Kidney (tissue), 22 donors: Measurements from ENCODE around the gene TMEM169. TPM values are rescaled to one million over a fixed set of nuclear protein-coding genes. Genes with fewer than 3 reads are reported as not detected.

Experiments
- DNase-seq, 5 donors: peaks; one replicate each; pipeline ENCODE4 v3.0.0-alpha.2; 2013 to 2020
- FAIRE-seq: peaks from 2 replicates; lab custom pipeline; 2012; peaks lifted over from hg19 to GRCh38; lab: Jason Lieb, UNC
- H3K27ac ChIP-seq, 2 donors: one replicate each; pipeline ENCODE4 v1.7.0; 2013; ENCODE audit warnings: low read depth in 2 of 2, low read length in 2 of 2, inconsistent platforms in 1 of 2
- H3K27me3 ChIP-seq: one replicate; pipeline ENCODE4 v1.7.1; 2013; ENCODE audit warnings: low read length, inconsistent platforms; ENCODE audit not compliant: control insufficient read depth, insufficient read depth
- H3K36me3 ChIP-seq, 3 donors: one replicate each; pipeline versions ENCODE4 v1.7.0 to v1.7.1; 2013; ENCODE audit warnings: low read length in 3 of 3, control low read depth in 1 of 3, inconsistent platforms in 1 of 3; ENCODE audit not compliant: insufficient read depth in 3 of 3, control insufficient read depth in 2 of 3
- H3K4me1 ChIP-seq, 3 donors: one replicate each; pipeline versions ENCODE4 v1.7.0 to v1.7.1; 2013; ENCODE audit warnings: low read length in 3 of 3, inconsistent platforms in 1 of 3, low read depth in 1 of 3; ENCODE audit not compliant: control insufficient read depth in 2 of 3, insufficient read depth in 2 of 3
- H3K4me3 ChIP-seq, 3 donors: one replicate each; pipeline versions ENCODE4 v1.7.0 to v1.8.1; 2013; ENCODE audit warnings: low read length in 3 of 3, control low read depth in 1 of 3, inconsistent platforms in 1 of 3
- H3K9ac ChIP-seq, 3 donors: one replicate each; pipeline versions ENCODE4 v1.7.0 to v1.7.1; 2013; ENCODE audit warnings: low read length in 3 of 3, control low read depth in 1 of 3, inconsistent platforms in 1 of 3
- H3K9me3 ChIP-seq, 3 donors: one replicate each; pipeline versions ENCODE4 v1.7.0 to v1.7.1; 2013; ENCODE audit warnings: low read length in 3 of 3, control low read depth in 1 of 3, inconsistent platforms in 1 of 3; ENCODE audit not compliant: control insufficient read depth in 2 of 3, insufficient read depth in 1 of 3
- intact Hi-C: fragments of 100-400 bp; cut with DNase I; formaldehyde crosslinking; loops from one replicate; pipeline ENCODE4 v1.11.1; 2022
- long read RNA-seq, 10 donors: library from polyadenylated mRNA in 1 of 10; unstranded in 1 of 10; transcript quantifications; one replicate each; pipeline ENCODE4 v2.0.0 and lab custom pipeline, GENCODE V29; 2021 to 2026
- polyA plus RNA-seq: library from polyadenylated mRNA; stranded (reverse); fragments of 350-450 nt; fragmentation: Illumina TruSeq; extraction: RNeasy Lipid Tissue Mini Kit (QIAGEN cat#74804); gene quantifications from one replicate; pipeline ENCODE4 v1.2.3, GENCODE V29; 2014; ENCODE audit warnings: low read depth, low replicate concordance; ENCODE audit not compliant: insufficient read depth
- total RNA-seq: library from RNA; stranded (reverse); fragmentation: NEBNext Ultra II Directional; extraction: Animal tissue kit (Norgen Biotek cat#: 25700); gene quantifications from one replicate; pipeline ENCODE4 v1.2.1, GENCODE V29; 2021
- TF ChIP-seq, protein P1 (sequence below): IDR thresholded peaks from 3 replicates; pipeline ENCODE4 v1.5.1; 2012; ENCODE audit warnings: mild to moderate bottlenecking, moderate library complexity, borderline replicate concordance; ENCODE audit not compliant: insufficient read depth; ENCODE audit errors: extremely low read depth
- donor health status: control.
- donor health status: control.
- donor health status: control.
- donor health status: control.
- donor health status: control.
- donor health status: DM: yes; HTN: yes; CAD: no.
- donor health status: Normal renal cell carcinoma (clear cell type).

TMEM169 gene, protein sequence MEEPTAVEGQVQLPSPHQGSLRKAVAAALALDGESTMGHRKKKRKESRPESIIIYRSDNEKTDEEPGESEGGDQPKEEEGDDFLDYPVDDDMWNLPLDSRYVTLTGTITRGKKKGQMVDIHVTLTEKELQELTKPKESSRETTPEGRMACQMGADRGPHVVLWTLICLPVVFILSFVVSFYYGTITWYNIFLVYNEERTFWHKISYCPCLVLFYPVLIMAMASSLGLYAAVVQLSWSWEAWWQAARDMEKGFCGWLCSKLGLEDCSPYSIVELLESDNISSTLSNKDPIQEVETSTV
- total RNA-seq: 4.6 TPM
- polyA plus RNA-seq: 1.6 TPM
- long read RNA-seq, donor 1, partial matches to known transcripts: 0 of 2 reads
- long read RNA-seq, donor 1, other reads (novel, unspliced or antisense): 0 of 2 reads
- long read RNA-seq, donor 2, partial matches to known transcripts: 0 of 4 reads
- long read RNA-seq, donor 2, other reads (novel, unspliced or antisense): 0 of 4 reads
- long read RNA-seq, donor 3, partial matches to known transcripts: 0 of 2 reads
- long read RNA-seq, donor 3, other reads (novel, unspliced or antisense): 0 of 2 reads
- long read RNA-seq, donor 4, partial matches to known transcripts: 0 of 3 reads
- long read RNA-seq, donor 4, other reads (novel, unspliced or antisense): 0 of 3 reads
- long read RNA-seq, donor 5: 0 reads
- long read RNA-seq, donor 6, partial matches to known transcripts: 0 of 1 reads
- long read RNA-seq, donor 6, other reads (novel, unspliced or antisense): 0 of 1 reads
- long read RNA-seq, donor 7: 0 reads
- long read RNA-seq, donor 8, partial matches to known transcripts: 0 of 2 reads
- long read RNA-seq, donor 8, other reads (novel, unspliced or antisense): 0 of 2 reads
- long read RNA-seq, donor 9, partial matches to known transcripts: 0 of 3 reads
- long read RNA-seq, donor 9, other reads (novel, unspliced or antisense): 0 of 3 reads
- long read RNA-seq, donor 10, partial matches to known transcripts: 0 of 3 reads
- long read RNA-seq, donor 10, other reads (novel, unspliced or antisense): 0 of 3 reads

DNA sequence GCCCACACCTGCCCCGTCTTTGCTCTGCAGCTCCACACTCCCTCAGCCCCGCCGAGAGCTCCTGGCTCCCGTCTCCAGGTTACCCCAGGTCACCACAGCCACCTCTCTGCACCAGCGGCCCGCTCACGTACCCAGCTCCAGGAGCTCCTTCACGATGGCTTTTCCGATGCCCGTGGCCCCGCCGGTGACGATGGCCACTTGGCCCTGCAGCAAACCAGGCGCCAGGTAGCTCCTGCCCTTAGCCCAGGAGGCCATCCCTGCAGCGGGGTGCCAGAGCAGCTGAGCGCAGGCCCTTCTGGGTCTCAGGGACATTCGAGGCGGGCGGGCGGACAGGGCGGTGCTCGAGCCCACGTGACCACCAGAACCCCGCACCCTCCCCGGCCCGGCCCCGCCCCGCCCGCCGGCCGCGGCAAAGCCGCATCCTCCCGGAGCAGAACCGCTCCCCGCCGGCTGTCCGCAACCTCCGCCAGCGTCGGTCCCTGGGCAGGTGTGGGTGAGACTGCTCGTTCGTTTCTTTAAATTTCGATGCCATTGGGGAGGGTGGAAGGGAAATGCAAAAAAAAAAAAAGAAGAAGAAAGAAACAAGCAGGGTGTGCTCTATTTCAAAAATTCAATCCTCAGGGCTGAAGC, at the start of gene TMEM169, which contains the start of gene PECR:
TSS of gene TMEM169 (plus strand) at position 433 of the 630 bp plus-strand sequence. CDS start 14,045 bp downstream, outside the sequence.
TSS of gene PECR (minus strand) at position 323 of the 630 bp plus-strand sequence. CDS start at position 255, 68 bp downstream.
- intact Hi-C loops: no loop called here

DNA sequence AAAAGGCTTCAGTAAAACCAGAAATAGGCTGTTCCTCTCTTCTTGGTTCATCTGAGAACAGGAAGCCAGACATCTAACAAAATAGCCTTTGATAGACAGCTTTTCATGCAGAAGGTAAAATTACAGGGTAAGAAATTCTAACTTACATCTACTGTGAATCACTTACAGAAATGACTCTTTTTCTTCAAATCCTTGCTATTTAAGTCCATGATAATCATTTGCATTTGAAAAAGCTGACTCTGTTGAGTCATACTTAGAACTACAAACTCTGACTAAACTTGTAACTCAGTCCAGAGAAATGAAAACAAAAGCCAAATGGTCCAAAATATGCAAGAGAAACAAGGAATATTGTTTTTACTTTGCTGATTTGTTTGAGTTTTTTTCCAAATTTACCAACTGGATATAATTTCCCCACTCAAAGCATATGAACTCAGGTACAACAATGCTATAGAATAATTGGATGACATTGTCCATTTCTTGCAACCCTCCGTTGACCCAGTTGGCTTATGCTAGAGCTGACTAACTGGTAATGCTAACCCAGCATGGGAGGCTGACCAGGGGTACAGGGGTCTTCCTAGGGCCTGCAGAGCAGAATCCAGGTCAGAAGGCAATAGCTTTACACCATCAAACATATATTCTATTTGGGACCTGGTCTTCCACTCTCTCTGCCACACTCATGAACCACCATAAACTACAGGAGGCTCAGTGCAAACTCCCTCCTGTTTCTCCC, 49.6 kb upstream of the TMEM169 start:
- FAIRE-seq (no peak), DNase-seq (no peak)
- H3K27ac ChIP-seq: no peak overlapping the region
- no peaks in the 10 kb centered on the region for H3K27me3 ChIP-seq
- TF ChIP-seq, protein P1, sequence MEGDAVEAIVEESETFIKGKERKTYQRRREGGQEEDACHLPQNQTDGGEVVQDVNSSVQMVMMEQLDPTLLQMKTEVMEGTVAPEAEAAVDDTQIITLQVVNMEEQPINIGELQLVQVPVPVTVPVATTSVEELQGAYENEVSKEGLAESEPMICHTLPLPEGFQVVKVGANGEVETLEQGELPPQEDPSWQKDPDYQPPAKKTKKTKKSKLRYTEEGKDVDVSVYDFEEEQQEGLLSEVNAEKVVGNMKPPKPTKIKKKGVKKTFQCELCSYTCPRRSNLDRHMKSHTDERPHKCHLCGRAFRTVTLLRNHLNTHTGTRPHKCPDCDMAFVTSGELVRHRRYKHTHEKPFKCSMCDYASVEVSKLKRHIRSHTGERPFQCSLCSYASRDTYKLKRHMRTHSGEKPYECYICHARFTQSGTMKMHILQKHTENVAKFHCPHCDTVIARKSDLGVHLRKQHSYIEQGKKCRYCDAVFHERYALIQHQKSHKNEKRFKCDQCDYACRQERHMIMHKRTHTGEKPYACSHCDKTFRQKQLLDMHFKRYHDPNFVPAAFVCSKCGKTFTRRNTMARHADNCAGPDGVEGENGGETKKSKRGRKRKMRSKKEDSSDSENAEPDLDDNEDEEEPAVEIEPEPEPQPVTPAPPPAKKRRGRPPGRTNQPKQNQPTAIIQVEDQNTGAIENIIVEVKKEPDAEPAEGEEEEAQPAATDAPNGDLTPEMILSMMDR: no peak
- H3K9ac ChIP-seq: no peak overlapping the region
- no peaks in the 10 kb centered on the region for H3K9me3 ChIP-seq
- no peak overlapping the region for H3K4me3 ChIP-seq
- H3K4me1 ChIP-seq: no peaks in the 10 kb centered on the region
- peaks cover 0 to 21% (median 13%) of the 10 kb centered on the region in 3 donors for H3K36me3 ChIP-seq
- intact Hi-C loops: no loop called here

More for the DNA sequence above, at the start of gene TMEM169, which contains the start of gene PECR:
- H3K27me3 ChIP-seq: no peaks in the 10 kb centered on the region
- H3K9me3 ChIP-seq: no peaks in the 10 kb centered on the region
- no peaks in the 10 kb centered on the region for H3K36me3 ChIP-seq
- DNase-seq (peak; percentile 87 to 94 (median 91)), FAIRE-seq (no peak)
- H3K4me1 ChIP-seq: peaks cover 5 to 9% (median 6%) of the 10 kb centered on the region in 3 donors
- H3K9ac ChIP-seq: peak within 1 kb of the TSS; percentile 65 to 86 (median 76)
- TF ChIP-seq, protein P1: no peak
- H3K27ac ChIP-seq: peak within 1 kb of the TSS; percentile 73 to 82
- H3K4me3 ChIP-seq: peak within 1 kb of the TSS; percentile 76 to 88 (median 85)

DNA sequence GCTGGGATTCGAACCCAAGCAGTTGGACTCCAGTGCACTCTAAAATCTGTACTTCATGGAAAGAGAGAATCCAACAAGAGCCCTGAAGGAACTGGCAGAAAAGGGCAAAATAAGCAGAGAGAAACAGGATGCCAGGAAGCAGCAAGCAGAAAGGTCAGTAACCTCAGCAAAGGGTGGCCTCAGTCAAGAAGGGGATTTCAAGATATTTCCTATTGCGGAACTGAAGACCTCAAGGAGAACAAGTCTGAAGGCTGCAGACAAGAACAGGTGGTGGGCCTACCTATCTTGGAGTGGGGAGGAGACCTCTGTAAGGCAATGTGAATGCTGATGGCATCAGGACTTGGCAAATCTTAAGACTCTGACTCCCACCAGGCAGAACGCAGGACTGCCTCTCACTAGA, 48.3 kb upstream of the TMEM169 start:
- Histone ChIP-seq H3K4me1 (no peaks in the 10 kb centered on the region), H3K27me3 (no peaks in the 10 kb centered on the region), H3K27ac (no peak overlapping the region), H3K4me3 (no peak overlapping the region), H3K9ac (no peak overlapping the region), H3K36me3 (peaks cover 0 to 27% (median 15%) of the 10 kb centered on the region in 3 donors), H3K9me3 (no peaks in the 10 kb centered on the region)
- no peak for FAIRE-seq
- intact Hi-C loops: no loop called here
- no peak for DNase-seq
- TF ChIP-seq, protein P1: no peak
